ENCODE measurements around the gene WNK1.
A peak's percentile ranks its signal among the peaks of the same experiment; 100 is the strongest.

The WNK1 gene

DNA sequence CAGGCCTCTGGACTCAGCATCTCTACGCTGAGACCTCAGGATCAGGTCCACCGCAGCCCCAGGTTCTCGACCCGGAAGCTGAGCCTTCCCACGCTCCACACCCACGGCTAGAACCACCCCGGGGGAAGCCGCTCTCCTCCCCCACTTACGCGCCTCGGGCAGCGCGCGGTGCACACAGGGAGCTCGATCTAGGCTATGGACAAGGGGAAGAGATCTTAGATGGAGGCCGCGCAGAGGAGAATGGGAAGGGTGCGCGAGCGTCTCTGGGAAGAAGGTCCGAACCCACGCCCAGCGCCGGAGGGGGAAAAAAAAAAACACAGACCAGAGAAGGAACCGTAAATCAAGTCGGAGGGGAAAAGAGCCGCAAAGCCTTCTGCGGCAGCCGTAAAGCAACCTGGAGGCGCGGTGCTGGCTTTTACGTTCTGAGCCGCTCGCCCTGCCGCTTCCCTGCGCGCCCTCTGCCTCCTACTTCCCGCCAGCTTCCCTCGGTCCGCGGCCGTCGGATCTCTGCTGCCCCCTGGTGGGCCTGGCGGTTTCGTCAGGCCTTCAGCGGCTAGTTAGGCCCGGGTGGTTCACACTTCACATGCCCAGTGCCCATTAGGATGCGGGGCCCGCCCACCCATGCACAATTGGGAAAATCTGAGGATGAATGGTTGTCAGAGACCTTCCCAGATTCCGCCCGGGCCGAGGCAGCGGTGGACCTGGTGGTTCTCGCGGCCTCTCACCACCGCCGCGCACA is 197.2 kb downstream of the WNK1 start, which contains the start of gene RAD52:
TSS of gene RAD52 (minus strand) at position 242 of the 739 bp plus-strand sequence. CDS start 16,636 bp downstream, outside the sequence.
- Mint-ChIP-seq H3K27ac (peak within 1 kb of the TSS; percentile 93 to 98 (median 96)), H3K4me1 (peaks cover 24% of the 10 kb centered on the region), H3K9me3 (no peaks in the 10 kb centered on the region), H3K4me3 (peak within 1 kb of the TSS; percentile 95 to 98 (median 95)), H3K27me3 (ENCODE audit: low read depth) (no peaks in the 10 kb centered on the region), H3K36me3 (ENCODE audit: low read depth) (peaks cover 3% of the 10 kb centered on the region)
- TF ChIP-seq, protein P1, sequence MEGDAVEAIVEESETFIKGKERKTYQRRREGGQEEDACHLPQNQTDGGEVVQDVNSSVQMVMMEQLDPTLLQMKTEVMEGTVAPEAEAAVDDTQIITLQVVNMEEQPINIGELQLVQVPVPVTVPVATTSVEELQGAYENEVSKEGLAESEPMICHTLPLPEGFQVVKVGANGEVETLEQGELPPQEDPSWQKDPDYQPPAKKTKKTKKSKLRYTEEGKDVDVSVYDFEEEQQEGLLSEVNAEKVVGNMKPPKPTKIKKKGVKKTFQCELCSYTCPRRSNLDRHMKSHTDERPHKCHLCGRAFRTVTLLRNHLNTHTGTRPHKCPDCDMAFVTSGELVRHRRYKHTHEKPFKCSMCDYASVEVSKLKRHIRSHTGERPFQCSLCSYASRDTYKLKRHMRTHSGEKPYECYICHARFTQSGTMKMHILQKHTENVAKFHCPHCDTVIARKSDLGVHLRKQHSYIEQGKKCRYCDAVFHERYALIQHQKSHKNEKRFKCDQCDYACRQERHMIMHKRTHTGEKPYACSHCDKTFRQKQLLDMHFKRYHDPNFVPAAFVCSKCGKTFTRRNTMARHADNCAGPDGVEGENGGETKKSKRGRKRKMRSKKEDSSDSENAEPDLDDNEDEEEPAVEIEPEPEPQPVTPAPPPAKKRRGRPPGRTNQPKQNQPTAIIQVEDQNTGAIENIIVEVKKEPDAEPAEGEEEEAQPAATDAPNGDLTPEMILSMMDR (IDR thresholded peaks at IDR 0.05; ENCODE audit: unreplicated experiment in 3 of 3): peak; percentile 98 to 99 (median 98)

DNA sequence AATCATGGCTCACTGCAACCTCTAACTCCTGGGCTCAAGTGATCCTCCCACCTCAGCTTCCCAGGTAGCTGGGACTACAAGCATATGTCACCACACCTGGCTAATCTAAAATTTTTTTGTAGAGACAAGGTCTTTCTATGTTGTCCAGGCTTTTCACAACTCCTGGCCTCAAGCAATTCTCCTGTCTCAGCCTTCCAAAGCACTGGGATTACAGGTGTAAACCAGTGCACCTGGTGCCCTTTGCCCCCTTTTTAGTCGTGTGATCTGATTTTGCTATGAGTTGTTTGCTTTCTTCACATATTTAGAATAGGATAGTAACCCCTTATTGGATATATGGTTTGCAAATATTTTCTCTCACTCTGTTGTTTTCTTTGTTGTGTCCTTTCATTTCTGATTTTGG is 198.8 kb downstream of the WNK1 start:
- H3K4me3 Mint-ChIP-seq: peak overlapping the region; percentile 24 to 41 (median 33)
- peaks cover 18% of the 10 kb centered on the region for H3K4me1 Mint-ChIP-seq
- H3K36me3 Mint-ChIP-seq (ENCODE audit: low read depth): no peaks in the 10 kb centered on the region
- H3K27ac Mint-ChIP-seq: peak overlapping the region; percentile 16 to 49 (median 23)
- H3K27me3 Mint-ChIP-seq (ENCODE audit: low read depth): no peaks in the 10 kb centered on the region
- TF ChIP-seq, protein P1 (IDR thresholded peaks at IDR 0.05; ENCODE audit: unreplicated experiment in 3 of 3): no peak
- no peaks in the 10 kb centered on the region for H3K9me3 Mint-ChIP-seq

DNA sequence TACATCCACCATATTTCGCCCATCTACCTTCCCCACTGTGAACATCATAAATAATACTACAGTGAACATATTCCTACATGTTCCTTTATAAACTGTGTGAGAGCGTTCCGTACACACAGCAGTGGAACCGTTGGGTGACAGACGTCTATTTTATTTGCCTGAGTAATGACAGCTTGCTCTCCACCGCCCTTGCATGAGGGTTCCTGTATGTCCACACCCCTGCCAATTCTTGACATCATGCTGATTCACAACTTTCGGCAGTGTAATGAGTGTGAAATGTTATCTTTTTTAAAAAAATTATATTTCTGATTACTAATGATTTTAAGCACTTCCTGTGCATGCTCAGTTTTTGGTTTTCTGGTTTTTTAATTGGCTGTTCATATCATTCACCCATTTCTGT is 201.4 kb downstream of the WNK1 start:
- H3K27me3 Mint-ChIP-seq (ENCODE audit: low read depth): no peaks in the 10 kb centered on the region
- no peaks in the 10 kb centered on the region for H3K9me3 Mint-ChIP-seq
- TF ChIP-seq, protein P1 (IDR thresholded peaks at IDR 0.05; ENCODE audit: unreplicated experiment in 3 of 3): no peak
- peak overlapping the region in 1 of 3 experiments; percentile 17 for H3K27ac Mint-ChIP-seq
- H3K4me1 Mint-ChIP-seq: peaks cover 5% of the 10 kb centered on the region
- H3K4me3 Mint-ChIP-seq: no peak overlapping the region
- no peaks in the 10 kb centered on the region for H3K36me3 Mint-ChIP-seq (ENCODE audit: low read depth)

DNA sequence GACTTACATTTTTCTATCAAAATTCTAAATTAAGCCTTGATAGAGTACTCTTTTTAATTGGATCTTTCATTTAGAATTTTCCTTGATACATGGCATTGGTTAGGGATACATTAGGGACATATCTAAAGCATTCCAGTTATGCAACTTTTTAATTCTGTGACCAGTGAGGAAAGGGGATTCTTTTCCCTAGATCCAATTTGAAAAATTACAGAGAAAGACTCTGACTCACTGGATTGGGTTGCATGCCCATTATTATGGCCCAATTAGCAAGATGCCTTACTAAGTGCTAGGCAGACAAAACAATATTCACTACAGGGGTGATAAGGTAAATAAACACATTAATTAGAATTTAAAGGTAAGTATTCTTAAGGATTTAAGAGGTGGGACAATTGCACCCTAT is 202.4 kb downstream of the WNK1 start:
- Mint-ChIP-seq H3K4me3 (no peak overlapping the region), H3K27me3 (ENCODE audit: low read depth) (no peaks in the 10 kb centered on the region), H3K36me3 (ENCODE audit: low read depth) (no peaks in the 10 kb centered on the region), H3K9me3 (no peaks in the 10 kb centered on the region), H3K4me1 (no peaks in the 10 kb centered on the region), H3K27ac (no peak overlapping the region)
- TF ChIP-seq, protein P1 (IDR thresholded peaks at IDR 0.05; ENCODE audit: unreplicated experiment in 3 of 3): no peak

DNA sequence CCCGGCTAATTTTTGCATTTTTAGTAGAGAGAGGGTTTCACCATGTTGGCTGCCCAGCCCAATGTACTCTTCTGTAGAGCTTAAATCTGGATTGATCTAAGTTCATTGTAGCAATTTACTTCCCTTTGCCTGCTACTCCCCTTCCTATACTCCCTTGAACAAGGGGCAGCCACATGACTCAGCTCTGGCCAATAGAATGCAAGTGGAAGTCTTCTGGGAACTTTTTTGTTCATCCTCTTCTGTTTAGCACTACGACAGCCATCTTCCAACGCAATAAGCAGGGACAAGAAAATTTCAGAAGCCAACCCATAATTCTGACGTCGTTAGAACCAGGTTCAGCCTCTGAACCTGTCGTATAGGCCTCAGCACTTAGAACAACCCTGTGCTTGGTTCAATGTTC is 203.6 kb downstream of the WNK1 start:
- Mint-ChIP-seq H3K4me1 (no peaks in the 10 kb centered on the region), H3K36me3 (ENCODE audit: low read depth) (no peaks in the 10 kb centered on the region), H3K9me3 (no peaks in the 10 kb centered on the region), H3K27me3 (ENCODE audit: low read depth) (no peaks in the 10 kb centered on the region), H3K27ac (no peak overlapping the region), H3K4me3 (no peak overlapping the region)
- TF ChIP-seq, protein P1 (IDR thresholded peaks at IDR 0.05; ENCODE audit: unreplicated experiment in 3 of 3): no peak
